Stimulated activated naive B cell treated with anti-CD40 and anti-IgM and Interleukin-4, amounts not matched to agents 10 μg/mL and 1 μg/mL and 100 μg/mL, for 72 hours (primary cell): ENCODE data around the gene MPPED2.

Source experiments
- ATAC-seq, 2 donors: fragments of 150-1000 bp; cut with Tn5 transposase; replicated peaks; 2 replicates each; pipeline ENCODE4 v1.10.0; 2021; ENCODE audit warnings: moderate library complexity in 1 of 2
- DNase-seq: peaks from one replicate; pipeline ENCODE4 v3.0.0; 2021
- H3K27ac Mint-ChIP-seq: one replicate; pipeline ENCODE4 v1.8.0; 2022; ENCODE audit warnings: mild to moderate bottlenecking, mixed read lengths
- H3K27me3 Mint-ChIP-seq, 2 donors: one replicate each; pipeline ENCODE4 v1.8.0; 2022; ENCODE audit warnings: mixed read lengths in 2 of 2
- H3K36me3 Mint-ChIP-seq, 2 donors: one replicate each; pipeline ENCODE4 v1.8.0; 2022; ENCODE audit warnings: mixed read lengths in 2 of 2, mild to moderate bottlenecking in 1 of 2
- H3K4me1 Mint-ChIP-seq, 2 donors: one replicate each; pipeline ENCODE4 v1.8.0; 2022; ENCODE audit warnings: mixed read lengths in 2 of 2, mild to moderate bottlenecking in 1 of 2
- H3K4me3 Mint-ChIP-seq, 2 donors: one replicate each; pipeline ENCODE4 v1.8.0; 2022; ENCODE audit warnings: mild to moderate bottlenecking in 2 of 2, mixed read lengths in 2 of 2, moderate library complexity in 1 of 2
- H3K9me3 Mint-ChIP-seq, 2 donors: one replicate each; pipeline ENCODE4 v1.8.0; 2022; ENCODE audit warnings: mixed read lengths in 2 of 2, mild to moderate bottlenecking in 1 of 2

Gene MPPED2

GRCh38 chr11:30405385-30405784 is 180.8 kb downstream of the MPPED2 start:
- H3K36me3 Mint-ChIP-seq = no peaks in the 10 kb centered on the region
- ATAC-seq = no peak
- H3K4me3 Mint-ChIP-seq = no peak overlapping the region
- no peak for DNase-seq
- no peaks in the 10 kb centered on the region for H3K4me1 Mint-ChIP-seq
- no peaks in the 10 kb centered on the region for H3K9me3 Mint-ChIP-seq
- H3K27me3 Mint-ChIP-seq = no peaks in the 10 kb centered on the region
- H3K27ac Mint-ChIP-seq = no peak overlapping the region

- DNase-seq (no peak), ATAC-seq (no peak)
- Mint-ChIP-seq H3K27me3 (no peaks in the 10 kb centered on the region), H3K4me3 (no peak overlapping the region), H3K27ac (no peak overlapping the region), H3K9me3 (no peaks in the 10 kb centered on the region), H3K4me1 (no peaks in the 10 kb centered on the region), H3K36me3 (no peaks in the 10 kb centered on the region)
These were observed 182.0 kb downstream of the MPPED2 start for GRCh38 chr11:30404136-30404535.

GRCh38 chr11:30395751-30396150 is 190.4 kb downstream of the MPPED2 start:
- Mint-ChIP-seq H3K36me3 (no peaks in the 10 kb centered on the region), H3K27me3 (peaks cover 6 to 9% of the 10 kb centered on the region in 2 donors), H3K9me3 (peaks cover 4% of the 10 kb centered on the region in 2 donors), H3K27ac (no peak overlapping the region), H3K4me3 (no peak overlapping the region), H3K4me1 (no peaks in the 10 kb centered on the region)
- no peak for ATAC-seq
- no peak for DNase-seq

DNA sequence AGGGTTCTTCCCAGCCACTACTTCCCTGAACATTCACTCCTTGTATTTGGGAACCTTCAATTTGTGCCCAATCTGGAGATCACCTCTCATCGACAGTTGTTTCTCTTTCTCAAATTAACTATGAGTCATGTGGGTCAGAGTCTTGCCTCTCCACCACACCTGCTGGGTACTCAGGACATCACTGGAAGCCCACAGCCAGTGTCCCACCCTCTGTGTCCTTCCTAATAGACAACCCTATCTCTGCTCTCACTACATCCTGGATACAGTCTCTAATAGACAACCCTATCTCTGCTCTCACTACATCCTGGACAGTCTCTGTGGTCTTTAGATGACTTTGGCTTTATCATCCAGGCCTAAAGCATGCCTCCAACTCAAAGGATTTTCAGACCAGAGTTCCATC is 193.1 kb downstream of the MPPED2 start:
- DNase-seq (no peak), ATAC-seq (no peak)
- H3K27ac Mint-ChIP-seq = no peak overlapping the region
- H3K9me3 Mint-ChIP-seq = peaks cover 4% of the 10 kb centered on the region in 2 donors
- no peaks in the 10 kb centered on the region for H3K4me1 Mint-ChIP-seq
- H3K27me3 Mint-ChIP-seq = peaks cover 6 to 9% of the 10 kb centered on the region in 2 donors
- no peaks in the 10 kb centered on the region for H3K36me3 Mint-ChIP-seq
- no peak overlapping the region for H3K4me3 Mint-ChIP-seq

DNA sequence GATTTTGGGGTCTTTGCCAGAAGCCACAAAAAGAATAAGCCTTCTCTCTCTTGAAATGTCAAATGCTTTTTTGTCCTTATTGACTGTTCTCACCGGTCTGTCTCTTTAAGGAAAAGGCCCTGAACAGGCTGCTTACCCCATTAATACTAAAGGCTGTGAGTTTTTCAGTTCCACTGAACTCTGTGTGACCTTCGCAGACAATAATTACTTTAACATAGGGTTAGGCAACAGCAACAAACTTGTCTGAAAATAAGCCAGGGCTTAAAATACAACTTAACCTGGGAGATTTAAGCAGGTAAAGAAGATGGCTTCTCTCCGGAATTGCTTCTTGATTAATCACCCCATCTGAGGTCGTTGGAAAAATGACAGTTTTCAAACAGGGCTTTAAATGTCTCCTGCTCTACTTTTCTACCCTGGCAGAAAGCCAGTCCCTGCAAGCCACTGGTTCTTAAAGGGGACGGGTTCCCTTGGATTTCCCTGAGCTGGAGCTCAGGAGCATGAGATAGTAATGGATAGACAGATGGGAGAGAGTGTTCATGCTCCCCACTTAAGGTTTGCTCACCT is 193.8 kb downstream of the MPPED2 start:
- ATAC-seq = no peak
- no peak for DNase-seq
- Mint-ChIP-seq H3K27me3 (peaks cover 6 to 9% of the 10 kb centered on the region in 2 donors), H3K27ac (no peak overlapping the region), H3K9me3 (peaks cover 4% of the 10 kb centered on the region in 2 donors), H3K36me3 (no peaks in the 10 kb centered on the region), H3K4me3 (no peak overlapping the region), H3K4me1 (no peaks in the 10 kb centered on the region)

- Mint-ChIP-seq H3K9me3 (peaks cover under 1 to 2% of the 10 kb centered on the region in 2 donors), H3K27me3 (peaks cover 3 to 6% of the 10 kb centered on the region in 2 donors), H3K36me3 (no peaks in the 10 kb centered on the region), H3K4me1 (no peaks in the 10 kb centered on the region), H3K27ac (no peak overlapping the region), H3K4me3 (no peak overlapping the region)
- ATAC-seq = no peak
- DNase-seq = no peak
These were observed 197.2 kb downstream of the MPPED2 start for GRCh38 chr11:30388957-30389356.

- Mint-ChIP-seq H3K36me3 (no peaks in the 10 kb centered on the region), H3K27ac (no peak overlapping the region), H3K4me1 (no peaks in the 10 kb centered on the region), H3K4me3 (no peak overlapping the region), H3K27me3 (peaks cover 0 to 5% of the 10 kb centered on the region in 2 donors), H3K9me3 (no peaks in the 10 kb centered on the region)
- no peak for ATAC-seq
- DNase-seq = no peak
These were observed 198.0 kb downstream of the MPPED2 start for GRCh38 chr11:30387891-30388861.

DNA sequence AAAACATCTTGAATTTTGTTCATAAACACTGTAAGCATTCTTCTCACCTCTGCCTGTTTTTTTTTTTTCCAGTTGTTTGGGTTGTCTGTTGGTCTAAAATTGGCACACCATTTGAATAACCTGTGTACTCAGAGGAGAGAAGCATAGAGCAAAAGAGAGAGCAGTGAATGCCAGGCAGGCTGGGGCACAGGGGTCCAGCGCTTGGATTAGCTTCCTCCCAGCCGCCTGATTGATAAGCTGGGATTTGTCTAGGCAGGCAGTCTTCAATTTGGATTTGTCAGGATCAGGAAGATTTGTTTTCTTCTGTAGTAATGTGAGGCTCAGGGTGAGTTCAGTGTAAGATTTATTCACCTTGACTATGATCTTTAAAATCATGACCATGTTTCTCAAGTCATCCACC is 204.3 kb downstream of the MPPED2 start:
- Mint-ChIP-seq H3K4me3 (no peak overlapping the region), H3K36me3 (no peaks in the 10 kb centered on the region), H3K9me3 (no peaks in the 10 kb centered on the region), H3K4me1 (no peaks in the 10 kb centered on the region), H3K27ac (no peak overlapping the region), H3K27me3 (no peaks in the 10 kb centered on the region)
- ATAC-seq (no peak), DNase-seq (no peak)

DNA sequence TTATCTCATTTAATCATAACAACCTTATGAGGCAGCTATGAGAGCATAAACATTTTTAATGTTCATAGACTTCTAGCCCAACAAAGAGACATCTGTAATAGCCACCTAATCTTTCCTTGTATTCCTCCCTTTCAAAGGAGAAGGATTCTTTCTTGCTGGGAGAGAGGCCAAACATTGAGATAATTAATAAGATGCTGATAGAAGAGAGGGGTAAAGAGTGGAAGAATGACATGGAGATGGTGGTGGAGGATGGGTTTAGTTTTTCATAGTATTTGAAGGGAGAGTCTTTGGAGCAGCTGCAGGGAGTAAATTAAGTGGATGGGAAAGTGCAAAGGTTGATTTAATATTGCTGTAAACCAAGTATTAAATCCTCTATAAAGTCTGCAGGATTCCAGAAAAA is 205.3 kb downstream of the MPPED2 start:
- DNase-seq (no peak), ATAC-seq (no peak)
- no peak overlapping the region for H3K27ac Mint-ChIP-seq
- no peaks in the 10 kb centered on the region for H3K27me3 Mint-ChIP-seq
- H3K4me3 Mint-ChIP-seq = no peak overlapping the region
- no peaks in the 10 kb centered on the region for H3K9me3 Mint-ChIP-seq
- no peaks in the 10 kb centered on the region for H3K4me1 Mint-ChIP-seq
- no peaks in the 10 kb centered on the region for H3K36me3 Mint-ChIP-seq

- no peaks in the 10 kb centered on the region for H3K9me3 Mint-ChIP-seq
- H3K27me3 Mint-ChIP-seq = no peaks in the 10 kb centered on the region
- no peak overlapping the region for H3K27ac Mint-ChIP-seq
- no peaks in the 10 kb centered on the region for H3K36me3 Mint-ChIP-seq
- no peak overlapping the region for H3K4me3 Mint-ChIP-seq
- ATAC-seq = no peak
- DNase-seq = no peak
- no peaks in the 10 kb centered on the region for H3K4me1 Mint-ChIP-seq
These were observed 208.8 kb downstream of the MPPED2 start for GRCh38 chr11:30377347-30377746.

- H3K27ac Mint-ChIP-seq = no peak overlapping the region
- peaks cover 0 to 8% of the 10 kb centered on the region in 2 donors for H3K36me3 Mint-ChIP-seq
- peaks cover 4 to 17% of the 10 kb centered on the region in 2 donors for H3K27me3 Mint-ChIP-seq
- H3K4me3 Mint-ChIP-seq = no peak overlapping the region
- DNase-seq (no peak), ATAC-seq (no peak)
- peaks cover 7 to 10% of the 10 kb centered on the region in 2 donors for H3K9me3 Mint-ChIP-seq
- H3K4me1 Mint-ChIP-seq = peaks cover 3 to 6% of the 10 kb centered on the region in 2 donors
These were observed 216.0 kb downstream of the MPPED2 start for GRCh38 chr11:30370164-30370563.

GRCh38 chr11:30368394-30368793 is 217.8 kb downstream of the MPPED2 start:
- Mint-ChIP-seq H3K27me3 (peaks cover 4 to 17% of the 10 kb centered on the region in 2 donors), H3K36me3 (peaks cover 0 to 8% of the 10 kb centered on the region in 2 donors), H3K4me1 (peaks cover 3 to 6% of the 10 kb centered on the region in 2 donors), H3K4me3 (no peak overlapping the region), H3K27ac (no peak overlapping the region), H3K9me3 (peaks cover 7 to 10% of the 10 kb centered on the region in 2 donors)
- no peak for DNase-seq
- no peak for ATAC-seq

DNA sequence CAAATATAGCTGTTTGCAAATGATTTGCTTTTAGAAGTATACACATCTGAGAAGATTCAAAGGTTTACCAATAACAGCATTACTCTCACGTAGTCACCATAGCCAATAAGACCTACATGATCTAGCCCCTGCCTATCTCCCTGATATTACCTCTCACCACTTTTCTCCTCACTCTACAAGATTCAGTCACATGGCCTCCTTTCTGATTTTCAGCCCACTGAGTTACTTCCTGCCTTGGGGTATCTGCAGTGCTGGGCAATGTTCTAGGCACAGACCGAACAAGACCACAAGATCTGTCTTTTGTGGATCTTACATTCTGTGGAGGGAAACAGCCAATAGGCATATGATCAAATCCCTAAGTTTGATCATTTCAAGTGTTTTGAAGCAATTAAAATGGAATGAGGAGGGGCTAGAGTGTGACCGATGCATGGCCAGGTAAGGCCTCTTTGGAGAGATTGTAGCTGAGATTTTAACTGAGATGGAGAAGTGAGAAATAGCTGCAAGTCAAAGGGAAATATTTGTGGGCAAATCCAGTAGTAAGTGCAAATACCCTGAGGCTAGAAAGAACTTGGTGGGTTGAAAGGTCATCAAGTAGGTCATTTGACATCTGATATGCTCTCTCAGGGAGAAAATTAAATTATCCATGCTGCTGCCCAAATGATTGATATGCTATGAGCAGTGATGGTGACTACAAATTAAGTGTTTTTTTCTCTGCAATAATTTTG is 220.2 kb downstream of the MPPED2 start:
- Mint-ChIP-seq H3K4me1 (peaks cover 3 to 6% of the 10 kb centered on the region in 2 donors), H3K9me3 (peaks cover 9 to 10% of the 10 kb centered on the region in 2 donors), H3K36me3 (peaks cover 0 to 8% of the 10 kb centered on the region in 2 donors), H3K4me3 (no peak overlapping the region), H3K27ac (no peak overlapping the region), H3K27me3 (peaks cover 8 to 17% of the 10 kb centered on the region in 2 donors)
- ATAC-seq = peak; percentile 72 to 78
- no peak for DNase-seq

DNA sequence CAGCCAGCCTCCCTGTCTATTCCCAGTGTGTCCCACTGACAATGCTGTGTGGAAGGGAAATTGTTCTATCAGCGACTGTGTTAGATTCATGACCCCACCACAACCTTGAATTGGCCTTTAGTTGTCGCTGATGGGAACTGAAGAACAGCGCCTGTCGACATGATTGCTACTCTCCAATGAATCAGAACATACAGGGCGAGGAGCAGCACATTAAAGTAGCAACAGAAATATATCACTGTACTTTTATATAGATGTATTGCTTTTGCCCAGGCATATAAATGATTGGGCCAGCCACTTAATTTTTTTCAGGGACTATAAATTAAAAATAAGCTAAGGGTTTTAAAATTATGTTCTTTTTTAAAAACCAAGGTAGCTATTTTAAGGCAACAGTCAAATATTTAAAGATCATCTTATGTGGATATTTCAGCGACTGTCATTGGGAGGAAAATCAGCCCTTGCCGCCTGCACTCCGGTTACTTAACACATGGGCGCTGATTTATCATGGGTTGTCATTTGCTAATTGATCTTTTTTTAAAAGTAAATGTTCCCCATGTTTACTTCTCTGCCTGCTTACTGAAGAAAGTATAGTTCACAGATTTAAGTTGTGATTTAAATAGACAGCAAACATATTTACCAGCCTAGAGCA is 221.2 kb downstream of the MPPED2 start:
- DNase-seq (no peak), ATAC-seq (no peak)
- Mint-ChIP-seq H3K36me3 (peaks cover 0 to 8% of the 10 kb centered on the region in 2 donors), H3K4me3 (no peak overlapping the region), H3K27ac (no peak overlapping the region), H3K4me1 (peaks cover 3 to 6% of the 10 kb centered on the region in 2 donors), H3K9me3 (peaks cover 7% of the 10 kb centered on the region in 2 donors), H3K27me3 (peaks cover 8 to 13% of the 10 kb centered on the region in 2 donors)
